H1 (cell line): ENCODE measurements around the gene TCEAL4. TPM values are rescaled to one million over a fixed set of nuclear protein-coding genes. Genes with fewer than 3 reads are reported as not detected.
"Not testable (repeated sequence)": the region's sequence is repeated elsewhere in the genome, so short reads cannot be mapped to it uniquely, and the experiment has no call there.

Experiments
- CTCF ChIA-PET: fragments of 300-600 bp; sonication (Branson Sonifier 250); formaldehyde crosslinking; loops from one replicate; lab custom pipeline; 2021; ENCODE audit not compliant: partially characterized antibody; lab: Charles Lee
- POLR2A ChIA-PET: fragments of 300-600 bp; sonication (Branson Sonifier 250); formaldehyde crosslinking; loops from one replicate; lab custom pipeline; 2021; ENCODE audit warnings: inconsistent platforms; ENCODE audit not compliant: partially characterized antibody; lab: Charles Lee
- DNase-seq, 2 experiments: peaks; one replicate each; pipeline versions ENCODE4 v3.0.0 to v3.0.0-alpha.2; 2010 to 2022; ENCODE audit warnings: low spot score in 2 of 2, low read depth in 1 of 2, mixed read lengths in 1 of 2
- FAIRE-seq: peaks from 2 replicates; lab custom pipeline; 2011; peaks lifted over from hg19 to GRCh38; lab: Jason Lieb, UNC
- H2AFZ ChIP-seq: 2 replicates; pipeline ENCODE4 v1.8.1; 2012; ENCODE audit warnings: low read length, inconsistent platforms
- H2AK5ac ChIP-seq: 2 replicates; pipeline ENCODE4 v1.6.1; 2013; ENCODE audit warnings: low read depth, low read length
- H2BK120ac ChIP-seq: replicated peaks from 2 replicates; pipeline ENCODE3; 2013; ENCODE audit warnings: low read depth, low read length, inconsistent platforms
- H2BK12ac ChIP-seq: 2 replicates; pipeline ENCODE4 v1.6.1; 2013; ENCODE audit warnings: low read depth, low read length
- H2BK15ac ChIP-seq: 2 replicates; pipeline ENCODE4 v1.6.1; 2013; ENCODE audit warnings: low read length
- H2BK20ac ChIP-seq: 2 replicates; pipeline ENCODE4 v1.6.1; 2013; ENCODE audit warnings: low read length
- H2BK5ac ChIP-seq: 2 replicates; pipeline ENCODE4 v1.6.1; 2013; ENCODE audit warnings: low read depth, low read length
- H3K14ac ChIP-seq: 2 replicates; pipeline ENCODE4 v1.6.1; 2013; ENCODE audit warnings: inconsistent platforms; ENCODE audit not compliant: insufficient read length
- H3K18ac ChIP-seq: 2 replicates; pipeline ENCODE4 v1.6.1; 2013; ENCODE audit warnings: low read length; ENCODE audit errors: extremely low read depth
- H3K23ac ChIP-seq: 2 replicates; pipeline ENCODE4 v1.6.1; 2013; ENCODE audit warnings: inconsistent platforms; ENCODE audit not compliant: insufficient read length
- H3K23me2 ChIP-seq: 2 replicates; pipeline ENCODE4 v1.6.1; 2013; ENCODE audit warnings: low read depth, low read length
- H3K27ac ChIP-seq: 2 replicates; pipeline ENCODE4 v1.6.1; 2011; ENCODE audit warnings: low read depth, low read length, inconsistent platforms
- H3K27me3 ChIP-seq, 4 experiments: replicated peaks in 1 of 4; 1 replicate in 1 of 4; 2 replicates in 3 of 4; pipeline versions ENCODE4 v1.6.1 to v1.8.1; 2011 to 2013; ENCODE audit warnings: low read length in 3 of 4, mild to moderate bottlenecking in 3 of 4, inconsistent platforms in 2 of 4, mixed read lengths in 2 of 4, moderate library complexity in 1 of 4; ENCODE audit not compliant: control insufficient read depth in 3 of 4, insufficient read depth in 3 of 4; ENCODE audit errors: extremely low read depth in 1 of 4
- H3K36me3 ChIP-seq, 4 experiments: 2 replicates each; pipeline versions ENCODE4 v1.6.1 to v1.8.1; 2011 to 2013; ENCODE audit warnings: mild to moderate bottlenecking in 4 of 4, low read length in 3 of 4, moderate library complexity in 2 of 4, control low read depth in 1 of 4, inconsistent platforms in 1 of 4; ENCODE audit not compliant: insufficient read depth in 4 of 4, control insufficient read depth in 2 of 4
- H3K4ac ChIP-seq: replicated peaks from 2 replicates; pipeline ENCODE3; 2013; ENCODE audit warnings: low read length, low read depth, mixed read lengths, inconsistent platforms; ENCODE audit not compliant: insufficient read length
- H3K4me1 ChIP-seq, 4 experiments: replicated peaks in 1 of 4; 1 replicate in 1 of 4; 2 replicates in 3 of 4; pipeline versions ENCODE4 v1.6.1 to v1.8.1; 2011 to 2013; ENCODE audit warnings: low read length in 3 of 4, inconsistent platforms in 2 of 4, mixed read lengths in 1 of 4; ENCODE audit not compliant: insufficient read depth in 4 of 4, control insufficient read depth in 3 of 4
- H3K4me2 ChIP-seq, 2 experiments: 2 replicates each; pipeline versions ENCODE4 v1.6.1 to v1.8.1; 2011 to 2013; ENCODE audit warnings: low read depth in 2 of 2, low read length in 2 of 2, control low read depth in 1 of 2, inconsistent platforms in 1 of 2, mild to moderate bottlenecking in 1 of 2; ENCODE audit not compliant: insufficient read depth in 1 of 2
- H3K4me3 ChIP-seq, 4 experiments: fragments of 200-600, 300-600 bp in 1 of 4; sonication (generic), shearing (Covaris generic), sonication (Bioruptor Twin) in 1 of 4; 2 replicates each; pipeline versions ENCODE4 v1.5.1 to v1.8.1; 2011 to 2016; ENCODE audit warnings: low read length in 4 of 4, low read depth in 3 of 4, control low read depth in 2 of 4, inconsistent platforms in 2 of 4, mild to moderate bottlenecking in 2 of 4, mixed read lengths in 1 of 4, moderate library complexity in 1 of 4; ENCODE audit not compliant: insufficient read depth in 2 of 4; ENCODE audit errors: extremely low read depth in 1 of 4
- H3K56ac ChIP-seq: replicated peaks from 2 replicates; pipeline ENCODE3; 2013; ENCODE audit warnings: low read depth, mild to moderate bottlenecking, mixed read lengths, low read length, inconsistent platforms; ENCODE audit not compliant: insufficient read length
- H3K79me1 ChIP-seq: 2 replicates; pipeline ENCODE4 v1.6.1; 2013; ENCODE audit warnings: low read depth, low read length, control low read depth
- H3K79me2 ChIP-seq, 2 experiments: 2 replicates each; pipeline versions ENCODE4 v1.6.1 to v1.8.1; 2012 to 2013; ENCODE audit warnings: low read length in 2 of 2, mild to moderate bottlenecking in 2 of 2, inconsistent platforms in 1 of 2; ENCODE audit not compliant: insufficient read depth in 2 of 2, control insufficient read depth in 1 of 2
- H3K9ac ChIP-seq, 4 experiments: replicated peaks in 1 of 4; 1 replicate in 1 of 4; 2 replicates in 3 of 4; pipeline versions ENCODE4 v1.6.1 to v1.8.1; 2011 to 2013; ENCODE audit warnings: low read depth in 3 of 4, low read length in 3 of 4, control low read depth in 2 of 4, mild to moderate bottlenecking in 2 of 4, moderate library complexity in 2 of 4, inconsistent platforms in 1 of 4; ENCODE audit errors: extremely low read depth in 1 of 4
- H3K9me3 ChIP-seq, 2 experiments: 2 replicates each; pipeline versions ENCODE4 v1.6.1 to v1.8.1; 2012 to 2013; ENCODE audit warnings: mild to moderate bottlenecking in 2 of 2, moderate library complexity in 2 of 2, control low read depth in 1 of 2, inconsistent platforms in 1 of 2, low read depth in 1 of 2, low read length in 1 of 2, mixed read lengths in 1 of 2; ENCODE audit not compliant: insufficient read depth in 2 of 2
- H4K20me1 ChIP-seq, 2 experiments: replicated peaks in 1 of 2; 2 replicates each; pipeline versions ENCODE3 to v1.8.1; 2011 to 2013; ENCODE audit warnings: inconsistent platforms in 2 of 2, low read length in 2 of 2, mild to moderate bottlenecking in 1 of 2; ENCODE audit not compliant: insufficient read depth in 2 of 2, control insufficient read depth in 1 of 2
- H4K5ac ChIP-seq: 2 replicates; pipeline ENCODE4 v1.6.1; 2013; ENCODE audit warnings: low read length, low read depth, mixed read lengths, inconsistent platforms; ENCODE audit not compliant: insufficient read length
- H4K8ac ChIP-seq: 2 replicates; pipeline ENCODE4 v1.8.0; 2013; ENCODE audit warnings: mild to moderate bottlenecking, moderate library complexity, low read length, inconsistent platforms; ENCODE audit not compliant: insufficient read depth; ENCODE audit errors: extremely low read depth
- H4K91ac ChIP-seq: replicated peaks from 2 replicates; pipeline ENCODE3; 2013; ENCODE audit warnings: low read length, mixed read lengths, inconsistent platforms; ENCODE audit not compliant: insufficient read length
- WGBS, 2 experiments: shearing (Covaris generic) in 1 of 2; methylation state at CpG; one replicate each; pipeline versions ENCODE4 v1.1.6 to v1.1.7; 2013 to 2015; ENCODE audit warnings: low lambda C conversion rate in 2 of 2, mixed read lengths in 2 of 2, inconsistent platforms in 1 of 2, low coverage in 1 of 2, missing lambda C conversion rate in 1 of 2; ENCODE audit not compliant: insufficient replicate concordance in 2 of 2, insufficient coverage in 1 of 2, insufficient read length in 1 of 2; ENCODE audit errors: extremely low coverage in 1 of 2, missing lambda C conversion rate in 1 of 2; 5-methylcytosine and 5-hydroxymethylcytosine counted together
- polyA plus RNA-seq, 7 experiments: library from polyadenylated mRNA; depleted of rRNA in 3 of 7; stranded (reverse) in 5 of 7; unstranded in 2 of 7; fragments of >200 nt in 5 of 7; fragments of 200-250 nt in 2 of 7; gene quantifications; 1 replicate in 5 of 7; 2 replicates in 1 of 7; 4 replicates in 1 of 7; pipeline versions ENCODE4 v1.2.1 to v1.2.3, GENCODE V29; 2011 to 2013; ENCODE audit warnings: missing spikeins in 2 of 7, mixed read lengths in 2 of 7
- total RNA-seq: library from RNA; stranded (reverse); fragmentation: NEBNext Ultra II Directional; extraction: Animal tissue kit (Norgen Biotek cat#: 25700); gene quantifications from 2 replicates; pipeline ENCODE4 v1.2.1, GENCODE V29; 2021

Gene TCEAL4
- total and polyA plus RNA-seq, 2 of the 8 experiments (the other 6 are each of a cell fraction or from before 2014, with no cell fraction given), result 10.1 to 53.0 TPM

GRCh38 chrX:103595202-103595601 lies 9.9 kb downstream of the TCEAL4 start:
- H3K4me2 ChIP-seq, FAIRE-seq, H4K8ac ChIP-seq, H2AK5ac ChIP-seq, H4K20me1 ChIP-seq, H3K23me2 ChIP-seq, DNase-seq, H3K4me3 ChIP-seq, H2BK15ac ChIP-seq, H3K79me1 ChIP-seq, H3K9ac ChIP-seq, H2BK20ac ChIP-seq, H4K91ac ChIP-seq, H3K23ac ChIP-seq, H3K4me1 ChIP-seq, H3K36me3 ChIP-seq, H3K18ac ChIP-seq, H3K56ac ChIP-seq, H2BK5ac ChIP-seq, H4K5ac ChIP-seq, H2BK12ac ChIP-seq, H2BK120ac ChIP-seq, H3K9me3 ChIP-seq, H3K27ac ChIP-seq, H2AFZ ChIP-seq, H3K27me3 ChIP-seq, CTCF ChIA-PET, H3K4ac ChIP-seq, H3K79me2 ChIP-seq, H3K14ac ChIP-seq: not testable (repeated sequence)
- POLR2A ChIA-PET, result interaction anchor here (1.5 kb wide), 1 partner anchor 10 kb away, joined by 6 read pairs; the partner anchor contains the start of gene TCEAL4
- WGBS, 2 experiments, result 95% methylated on average over 6 of the region's 6 CpGs; no CpG with 5 or more reads in 1 of the 2 experiments
